ENCODE data around the gene GOLIM4.

- TF ChIP-seq CTCF (IDR thresholded peaks at IDR 0.05) (no peak), POLR2AphosphoS5 (IDR thresholded peaks at IDR 0.05) (no peak)
These were observed 89.1 kb downstream of the GOLIM4 start for GRCh38 chr3:168006584-168006983.
